WTC11 (cell line): Measurements from ENCODE around the gene TFEB. TPM values are rescaled to one million over a fixed set of nuclear protein-coding genes. Genes with fewer than 3 reads are reported as not detected.

Source experiments
- ATAC-seq: fragments of 200-7000 bp; cut with Tn5 transposase; 2 replicates; pipeline ENCODE4 v1.10.0; 2021; ENCODE audit warnings: mild to moderate bottlenecking, moderate library complexity
- CTCF ChIA-PET: fragments of 300-600 bp; sonication (Branson Sonifier 250); formaldehyde crosslinking; loops from one replicate; lab custom pipeline; 2021; ENCODE audit warnings: antibody characterized with exemption; lab: Charles Lee
- POLR2A ChIA-PET: fragments of 350-600 bp; sonication (Branson Sonifier 250); formaldehyde crosslinking; loops from one replicate; lab custom pipeline; 2021; ENCODE audit warnings: antibody characterized with exemption; lab: Charles Lee
- DNase-seq: peaks from one replicate; pipeline ENCODE4 v3.0.0; 2021; ENCODE audit warnings: low spot score
- H3K27ac Mint-ChIP-seq: 2 replicates; pipeline ENCODE4 v1.8.0; 2021; ENCODE audit warnings: mixed read lengths
- H3K27me3 Mint-ChIP-seq: 2 replicates; pipeline ENCODE4 v1.8.0; 2021; ENCODE audit warnings: low read depth, mild to moderate bottlenecking, moderate library complexity, mixed read lengths
- H3K36me3 Mint-ChIP-seq: 2 replicates; pipeline ENCODE4 v1.8.0; 2021; ENCODE audit warnings: mixed read lengths
- H3K4me1 Mint-ChIP-seq: 2 replicates; pipeline ENCODE4 v1.8.0; 2022; ENCODE audit warnings: mixed read lengths
- H3K4me3 Mint-ChIP-seq: 2 replicates; pipeline ENCODE4 v1.8.0; 2021; ENCODE audit warnings: mild to moderate bottlenecking, moderate library complexity, mixed read lengths
- H3K9me3 Mint-ChIP-seq: 2 replicates; pipeline ENCODE4 v1.8.0; 2021; ENCODE audit warnings: mixed read lengths
- AR ChIP-seq: fragments of 250-450 bp; sonication (Bioruptor Pico); IDR thresholded peaks from 2 replicates; pipeline ENCODE4 v1.9.0; 2021; ENCODE audit warnings: mild to moderate bottlenecking
- CBFB ChIP-seq: sonication (generic); formaldehyde crosslinking; IDR thresholded peaks from 2 replicates; pipeline ENCODE4 v1.8.1; 2022; ENCODE audit warnings: mild to moderate bottlenecking, low read depth, missing genetic modification reagents
- GRHL2 ChIP-seq: fragments of 250-450 bp; sonication (Bioruptor Pico); IDR thresholded peaks from 2 replicates; pipeline ENCODE4 v1.8.0; 2022; ENCODE audit warnings: mild to moderate bottlenecking, moderate library complexity; ENCODE audit not compliant: insufficient replicate concordance, severe bottlenecking
- GTF2I ChIP-seq: fragments of 250-450 bp; sonication (Bioruptor Pico); conservative IDR thresholded peaks from 2 replicates; pipeline ENCODE4 v1.4.0; 2021; ENCODE audit warnings: mild to moderate bottlenecking
- JUN ChIP-seq: sonication (generic); formaldehyde crosslinking; IDR thresholded peaks from 2 replicates; pipeline ENCODE4 v1.8.0; 2023; ENCODE audit warnings: mild to moderate bottlenecking, missing genetic modification reagents
- MXD4 ChIP-seq: fragments of 250-450 bp; sonication (Bioruptor Pico); IDR thresholded peaks from 2 replicates; pipeline ENCODE4 v1.8.0; 2021; ENCODE audit warnings: mild to moderate bottlenecking, moderate library complexity, borderline replicate concordance
- PRRX2 ChIP-seq: fragments of 250-450 bp; sonication (Bioruptor Pico); IDR thresholded peaks from 2 replicates; pipeline ENCODE4 v1.8.0; 2021; ENCODE audit warnings: mild to moderate bottlenecking
- ZNF423 ChIP-seq: fragments of 250-450 bp; sonication (Bioruptor Pico); IDR thresholded peaks from 2 replicates; pipeline ENCODE4 v2.1.2; 2022; ENCODE audit warnings: mild to moderate bottlenecking, moderate library complexity
- total RNA-seq: library from RNA; stranded (reverse); gene quantifications from 3 replicates; pipeline ENCODE4 v1.2.3, GENCODE V29; 2021
- TF ChIP-seq, protein P1 (sequence below): sonication (generic); formaldehyde crosslinking; conservative IDR thresholded peaks from 2 replicates; pipeline ENCODE4 v1.8.1; 2022; ENCODE audit warnings: mild to moderate bottlenecking, missing genetic modification reagents
- TF ChIP-seq, protein P2 (sequence below): sonication (generic); formaldehyde crosslinking; IDR thresholded peaks from 2 replicates; pipeline ENCODE4 v1.8.0; 2022; ENCODE audit warnings: mild to moderate bottlenecking, missing genetic modification reagents
- TF ChIP-seq, protein P3 (sequence below): fragments of 250-450 bp; sonication (Bioruptor Pico); IDR thresholded peaks from 2 replicates; pipeline ENCODE4 v1.9.0; 2021; ENCODE audit warnings: mild to moderate bottlenecking
- TF ChIP-seq, protein P4 (sequence below): sonication (generic); formaldehyde crosslinking; IDR thresholded peaks from 2 replicates; pipeline ENCODE4 v1.8.1; 2022; ENCODE audit warnings: low read depth, missing genetic modification reagents, borderline replicate concordance
- TF ChIP-seq, protein P5 (sequence below): sonication (generic); formaldehyde crosslinking; IDR thresholded peaks from 2 replicates; pipeline ENCODE4 v1.8.1; 2023; ENCODE audit warnings: mild to moderate bottlenecking, missing genetic modification reagents

TFEB gene
- total RNA-seq, 1 experiment from 2014 or later, result 3.9 TPM

DNA sequence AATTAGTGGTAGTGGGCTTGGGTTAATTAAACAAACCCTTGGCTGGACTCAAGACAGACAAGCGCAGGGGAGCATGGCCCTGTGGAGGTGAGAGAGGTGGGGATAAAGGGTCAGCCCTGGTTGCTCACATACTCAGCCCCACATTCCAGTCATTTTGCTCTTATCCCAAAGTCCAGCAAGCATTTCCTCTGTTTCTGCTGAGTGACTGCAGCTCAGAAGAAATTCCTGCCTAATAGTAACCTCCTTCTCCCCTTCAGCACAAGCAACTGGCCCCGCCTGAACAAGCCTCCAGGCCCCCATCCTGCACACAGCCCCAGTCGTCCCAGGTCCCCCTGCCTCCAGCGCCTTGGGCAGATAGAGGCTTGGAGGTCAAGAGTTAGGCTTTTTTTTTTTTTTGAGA, 3.6 kb upstream of the TFEB start:
- ChIA-PET POLR2A (no interaction called here), CTCF (interaction anchor here (1.3 kb wide), 1 partner anchor 47 kb away, joined by 3 read pairs; no protein-coding TSS in a partner anchor)
- no peaks in the 10 kb centered on the region for H3K9me3 Mint-ChIP-seq
- no peak for DNase-seq
- H3K4me1 Mint-ChIP-seq, result peaks cover 10% of the 10 kb centered on the region
- H3K36me3 Mint-ChIP-seq, result no peaks in the 10 kb centered on the region
- ATAC-seq, result no peak
- H3K27ac Mint-ChIP-seq, result no peak overlapping the region
- H3K4me3 Mint-ChIP-seq, result no peak overlapping the region
- TF ChIP-seq GRHL2 (CRISPR knock-in tag) (no peak), PRRX2 (CRISPR knock-in tag) (no peak), AR (CRISPR knock-in tag) (no peak)
- TF ChIP-seq, protein P1, sequence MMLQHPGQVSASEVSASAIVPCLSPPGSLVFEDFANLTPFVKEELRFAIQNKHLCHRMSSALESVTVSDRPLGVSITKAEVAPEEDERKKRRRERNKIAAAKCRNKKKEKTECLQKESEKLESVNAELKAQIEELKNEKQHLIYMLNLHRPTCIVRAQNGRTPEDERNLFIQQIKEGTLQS (CRISPR knock-in tag), result no peak
- peaks cover 3% of the 10 kb centered on the region; the same call in 1 of the 2 replicates for H3K27me3 Mint-ChIP-seq

- H3K9me3 Mint-ChIP-seq, result no peaks in the 10 kb centered on the region
- H3K27ac Mint-ChIP-seq, result no peak overlapping the region
- peaks cover 11% of the 10 kb centered on the region for H3K27me3 Mint-ChIP-seq
- DNase-seq, result no peak
- H3K4me3 Mint-ChIP-seq, result no peak overlapping the region
- ChIA-PET CTCF (interaction anchor here (1.3 to 1.6 kb wide), 2 partner anchors 38 to 546 kb away, joined by 3 read pairs; no protein-coding TSS in a partner anchor), POLR2A (interaction anchor here (0.6 kb wide), 1 partner anchor 184 kb away, joined by 4 read pairs; no protein-coding TSS in a partner anchor)
- no peaks in the 10 kb centered on the region for H3K36me3 Mint-ChIP-seq
- TF ChIP-seq GTF2I (CRISPR knock-in tag), result no peak
- TF ChIP-seq, protein P2, sequence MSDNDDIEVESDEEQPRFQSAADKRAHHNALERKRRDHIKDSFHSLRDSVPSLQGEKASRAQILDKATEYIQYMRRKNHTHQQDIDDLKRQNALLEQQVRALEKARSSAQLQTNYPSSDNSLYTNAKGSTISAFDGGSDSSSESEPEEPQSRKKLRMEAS (CRISPR knock-in tag), result no peak
- TF ChIP-seq, protein P3, sequence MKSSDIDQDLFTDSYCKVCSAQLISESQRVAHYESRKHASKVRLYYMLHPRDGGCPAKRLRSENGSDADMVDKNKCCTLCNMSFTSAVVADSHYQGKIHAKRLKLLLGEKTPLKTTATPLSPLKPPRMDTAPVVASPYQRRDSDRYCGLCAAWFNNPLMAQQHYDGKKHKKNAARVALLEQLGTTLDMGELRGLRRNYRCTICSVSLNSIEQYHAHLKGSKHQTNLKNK (CRISPR knock-in tag), result no peak
- TF ChIP-seq, protein P4, sequence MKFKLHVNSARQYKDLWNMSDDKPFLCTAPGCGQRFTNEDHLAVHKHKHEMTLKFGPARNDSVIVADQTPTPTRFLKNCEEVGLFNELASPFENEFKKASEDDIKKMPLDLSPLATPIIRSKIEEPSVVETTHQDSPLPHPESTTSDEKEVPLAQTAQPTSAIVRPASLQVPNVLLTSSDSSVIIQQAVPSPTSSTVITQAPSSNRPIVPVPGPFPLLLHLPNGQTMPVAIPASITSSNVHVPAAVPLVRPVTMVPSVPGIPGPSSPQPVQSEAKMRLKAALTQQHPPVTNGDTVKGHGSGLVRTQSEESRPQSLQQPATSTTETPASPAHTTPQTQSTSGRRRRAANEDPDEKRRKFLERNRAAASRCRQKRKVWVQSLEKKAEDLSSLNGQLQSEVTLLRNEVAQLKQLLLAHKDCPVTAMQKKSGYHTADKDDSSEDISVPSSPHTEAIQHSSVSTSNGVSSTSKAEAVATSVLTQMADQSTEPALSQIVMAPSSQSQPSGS (CRISPR knock-in tag), result no peak
- TF ChIP-seq, protein P5, sequence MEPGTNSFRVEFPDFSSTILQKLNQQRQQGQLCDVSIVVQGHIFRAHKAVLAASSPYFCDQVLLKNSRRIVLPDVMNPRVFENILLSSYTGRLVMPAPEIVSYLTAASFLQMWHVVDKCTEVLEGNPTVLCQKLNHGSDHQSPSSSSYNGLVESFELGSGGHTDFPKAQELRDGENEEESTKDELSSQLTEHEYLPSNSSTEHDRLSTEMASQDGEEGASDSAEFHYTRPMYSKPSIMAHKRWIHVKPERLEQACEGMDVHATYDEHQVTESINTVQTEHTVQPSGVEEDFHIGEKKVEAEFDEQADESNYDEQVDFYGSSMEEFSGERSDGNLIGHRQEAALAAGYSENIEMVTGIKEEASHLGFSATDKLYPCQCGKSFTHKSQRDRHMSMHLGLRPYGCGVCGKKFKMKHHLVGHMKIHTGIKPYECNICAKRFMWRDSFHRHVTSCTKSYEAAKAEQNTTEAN (CRISPR knock-in tag), result no peak
- TF ChIP-seq MXD4, result no peak
- TF ChIP-seq GRHL2 (CRISPR knock-in tag), result no peak
- no peak for TF ChIP-seq JUN (CRISPR knock-in tag)
- TF ChIP-seq ZNF423 (CRISPR knock-in tag), result no peak
- no peak for TF ChIP-seq CBFB (CRISPR knock-in tag)
- ATAC-seq, result no peak
- H3K4me1 Mint-ChIP-seq, result peaks cover 20% of the 10 kb centered on the region
These were observed 2.3 kb upstream of the TFEB start for GRCh38 chr6:41737591-41738130.
